ENCODE data around the gene ERAL1. TPM values are rescaled to one million over a fixed set of nuclear protein-coding genes. Genes with fewer than 3 reads are reported as not detected.
"Not testable (repeated sequence)": the region's sequence is repeated elsewhere in the genome, so short reads cannot be mapped to it uniquely, and the experiment has no call there.

ERAL1 gene
- total RNA-seq, 4 donors from 2014 or later: 19.0 to 67.6 (median 32.3) TPM

- Histone ChIP-seq H3K4me1 (peaks cover 3 to 13% of the 10 kb centered on the region in 2 donors), H3K36me3 (no peaks in the 10 kb centered on the region), H3K4me3 (peak within 1 kb of the TSS; percentile 42 to 74), H3K27me3 (no peaks in the 10 kb centered on the region), H3K27ac (peak within 1 kb of the TSS; percentile 66 to 89), H3K9me3 (no peaks in the 10 kb centered on the region)
- intact Hi-C loops (cut with DNase I; ENCODE audit: low total_unique reads): loop anchor here (5.0 kb wide), 1 partner anchor 49 kb away; the partner anchor contains the start of gene PHF12
- peak in 1 of 2 donors; percentile 39 for TF ChIP-seq POLR2A (IDR thresholded peaks at IDR 0.05)
- TF ChIP-seq CTCF (IDR thresholded peaks at IDR 0.05): peak; percentile 47 to 89 (median 86)
- peak; percentile 79 to 80 for DNase-seq
Measured at GRCh38 chr17:28902819-28903545, 48.2 kb downstream of the ERAL1 start, which contains the start of gene DHRS13. DHRS13 (minus strand) TSS chr17:28903079; CDS start chr17:28902944, 135 bp downstream.

- H3K27ac ChIP-seq, H3K9me3 ChIP-seq, DNase-seq, H3K27me3 ChIP-seq, H3K4me3 ChIP-seq, H3K36me3 ChIP-seq: not testable (repeated sequence)
- intact Hi-C loops (cut with DNase I; ENCODE audit: low total_unique reads): loop anchor here (5.0 kb wide), 1 partner anchor 49 kb away; the partner anchor contains the start of gene PHF12
- H3K4me1 ChIP-seq: peaks cover 8 to 10% of the 10 kb centered on the region in 2 donors
Measured at GRCh38 chr17:28903546-28903841, 48.7 kb downstream of the ERAL1 start.

GRCh38 chr17:28904800-28905199 is 50.0 kb downstream of the ERAL1 start:
- Histone ChIP-seq H3K4me1 (peaks cover 14 to 15% of the 10 kb centered on the region in 2 donors), H3K27me3 (no peaks in the 10 kb centered on the region), H3K4me3 (no peak overlapping the region), H3K36me3 (no peaks in the 10 kb centered on the region), H3K9me3 (no peaks in the 10 kb centered on the region), H3K27ac (no peak overlapping the region)
- DNase-seq: no peak
- intact Hi-C loops (cut with DNase I; ENCODE audit: low total_unique reads): loop anchor here (5.0 kb wide), 1 partner anchor 48 kb away; the partner anchor contains the start of gene PHF12
- TF ChIP-seq CTCF (IDR thresholded peaks at IDR 0.05) (no peak), POLR2A (IDR thresholded peaks at IDR 0.05) (no peak)

GRCh38 chr17:28906276-28906675 is 51.5 kb downstream of the ERAL1 start:
- H3K27ac ChIP-seq: no peak overlapping the region

GRCh38 chr17:28906706-28907438 is 52.1 kb downstream of the ERAL1 start:
- H3K9me3 ChIP-seq: no peaks in the 10 kb centered on the region
- H3K27me3 ChIP-seq: no peaks in the 10 kb centered on the region
- no peak overlapping the region for H3K4me3 ChIP-seq
- DNase-seq: no peak
- TF ChIP-seq POLR2A (IDR thresholded peaks at IDR 0.05): no peak
- TF ChIP-seq CTCF (IDR thresholded peaks at IDR 0.05): no peak
- H3K27ac ChIP-seq: peak overlapping the region; percentile 78 to 84
- H3K4me1 ChIP-seq: peaks cover 14 to 15% of the 10 kb centered on the region in 2 donors
- intact Hi-C loops (cut with DNase I; ENCODE audit: low total_unique reads): no loop called here
- no peaks in the 10 kb centered on the region for H3K36me3 ChIP-seq

More at GRCh38 chr17:28906276-28906675, 51.5 kb downstream of the ERAL1 start:
- no peaks in the 10 kb centered on the region for H3K36me3 ChIP-seq
- peaks cover 14 to 15% of the 10 kb centered on the region in 2 donors for H3K4me1 ChIP-seq
- TF ChIP-seq CTCF (IDR thresholded peaks at IDR 0.05) (no peak), POLR2A (IDR thresholded peaks at IDR 0.05) (no peak)
- no peaks in the 10 kb centered on the region for H3K27me3 ChIP-seq
- H3K4me3 ChIP-seq: no peak overlapping the region
- DNase-seq: no peak
- intact Hi-C loops (cut with DNase I; ENCODE audit: low total_unique reads): no loop called here
- H3K9me3 ChIP-seq: no peaks in the 10 kb centered on the region
